HG03378 (cell line): ENCODE measurements around the gene NTM.

Experiments
- ATAC-seq: cut with Tn5 transposase; IDR thresholded peaks from one replicate; pipeline ENCODE4 v1.9.1; 2021; ENCODE audit warnings: mild to moderate bottlenecking, moderate library complexity; ENCODE audit not compliant: unreplicated experiment

Gene NTM

GRCh38 chr11:131695889-131696429 is 325.5 kb downstream of the NTM start:
- no peak for ATAC-seq

DNA sequence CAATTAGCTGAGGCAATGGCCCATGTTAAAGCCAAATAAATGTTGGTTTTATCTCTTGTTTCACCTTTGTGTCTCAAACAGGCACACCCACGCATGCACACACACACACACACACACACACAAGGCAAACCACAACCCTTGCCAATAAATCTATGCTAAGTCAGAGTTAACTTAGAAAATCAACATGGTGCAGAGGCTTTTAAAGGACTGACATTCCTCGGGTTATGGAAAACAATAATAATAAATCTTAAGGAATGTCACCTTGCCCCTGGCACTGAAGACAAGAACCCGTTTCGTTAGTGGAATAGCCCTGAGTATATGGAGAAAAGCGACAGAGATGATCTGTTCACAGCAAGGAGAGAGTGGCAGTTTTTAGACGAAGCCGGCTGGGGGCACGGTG is 326.3 kb downstream of the NTM start:
- no peak for ATAC-seq

GRCh38 chr11:131703311-131703710 is 332.9 kb downstream of the NTM start:
- ATAC-seq = no peak

DNA sequence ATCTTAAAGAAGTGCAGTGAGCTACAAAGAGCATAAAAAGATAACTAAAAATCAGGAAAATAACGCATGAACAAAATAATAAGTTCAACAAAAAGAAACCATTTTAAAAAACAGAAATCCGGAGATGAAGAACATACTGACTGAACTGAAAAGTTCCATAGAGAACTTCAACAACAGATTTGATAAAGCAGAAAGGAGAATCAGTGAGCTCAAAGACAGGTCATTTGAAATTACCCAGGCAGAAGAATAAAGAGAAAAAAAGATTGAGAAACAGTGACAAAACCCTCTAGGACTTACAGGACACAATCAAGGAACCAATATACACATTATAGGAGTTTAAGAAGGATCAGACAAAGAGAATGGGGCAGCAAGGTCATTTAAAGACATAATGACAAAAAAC is 334.3 kb downstream of the NTM start:
- ATAC-seq = no peak

DNA sequence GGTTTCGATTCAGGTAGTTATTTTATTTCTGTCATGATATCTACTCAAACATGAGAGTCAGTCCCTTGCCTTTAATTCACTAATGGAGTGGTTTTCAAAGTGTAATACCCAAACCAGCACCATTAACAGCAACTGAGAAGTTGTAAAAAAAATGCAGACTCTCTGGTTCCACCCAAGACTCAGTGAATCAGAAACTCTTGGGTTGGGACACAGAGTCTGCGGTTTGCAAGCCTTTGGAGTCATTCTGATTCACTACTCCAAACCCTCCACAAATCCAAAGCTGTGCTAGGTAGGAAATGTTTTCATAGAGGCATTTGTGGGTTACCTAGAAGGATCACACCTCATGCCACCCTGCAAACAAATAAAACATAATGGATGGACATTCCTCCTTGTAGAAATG is 340.1 kb downstream of the NTM start:
- ATAC-seq = no peak

GRCh38 chr11:131712897-131713296 is 342.5 kb downstream of the NTM start:
- ATAC-seq = no peak

DNA sequence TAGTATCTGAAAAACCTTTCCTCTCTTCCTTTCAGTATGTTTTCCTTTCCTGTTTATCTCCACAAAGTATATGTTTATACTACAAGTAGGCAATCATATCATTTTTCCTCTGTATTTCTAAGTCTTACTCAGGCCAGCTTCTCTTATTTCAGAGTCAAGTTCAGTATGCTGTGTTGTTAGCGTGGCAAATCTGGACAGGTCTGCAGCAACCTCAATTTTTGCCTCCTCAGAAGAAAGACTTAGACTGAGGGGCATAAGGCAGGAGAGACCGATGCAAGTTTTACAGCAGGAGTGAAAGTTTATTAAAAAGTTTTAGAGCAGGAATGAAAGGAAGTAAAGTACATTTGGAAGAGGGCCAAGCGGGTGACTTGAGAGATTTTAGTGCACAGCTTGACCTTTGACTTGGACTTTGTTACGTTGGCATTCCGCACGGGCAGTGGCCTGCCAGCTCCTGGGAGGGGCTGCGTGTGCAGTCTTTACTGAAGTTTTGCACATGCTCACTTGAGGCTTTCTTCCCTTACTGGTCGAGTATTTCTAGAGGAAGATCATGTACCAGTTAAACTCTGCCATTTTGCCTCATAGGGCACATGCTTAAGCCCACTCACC is 343.2 kb downstream of the NTM start:
- ATAC-seq = no peak

GRCh38 chr11:131717616-131718015 is 347.2 kb downstream of the NTM start:
- no peak for ATAC-seq

GRCh38 chr11:131723088-131723487 is 352.7 kb downstream of the NTM start:
- no peak for ATAC-seq

- ATAC-seq = no peak
Observed at GRCh38 chr11:131724436-131724975, 354.1 kb downstream of the NTM start.

DNA sequence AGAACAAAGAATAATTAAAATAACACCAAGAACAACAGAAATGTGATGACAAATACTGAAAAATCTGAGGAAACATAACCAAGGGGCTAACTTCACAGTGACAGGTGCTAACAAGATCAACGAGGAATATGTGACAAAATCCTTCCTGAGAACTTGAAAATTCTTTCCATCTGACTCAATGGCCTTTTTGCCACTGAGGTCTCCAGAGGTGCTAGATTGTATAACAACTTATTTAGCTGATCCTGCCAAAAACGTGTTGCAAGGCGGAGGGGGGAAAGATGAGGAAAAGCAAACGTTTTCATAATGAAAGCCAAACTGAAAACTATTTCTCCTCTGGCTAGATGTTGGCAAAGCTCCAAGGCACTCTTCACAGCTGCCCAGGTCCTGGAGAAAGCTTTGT is 364.5 kb downstream of the NTM start:
- no peak for ATAC-seq

GRCh38 chr11:131737357-131737756 is 366.9 kb downstream of the NTM start:
- ATAC-seq = no peak

GRCh38 chr11:131739243-131739882 is 368.9 kb downstream of the NTM start:
- no peak for ATAC-seq

DNA sequence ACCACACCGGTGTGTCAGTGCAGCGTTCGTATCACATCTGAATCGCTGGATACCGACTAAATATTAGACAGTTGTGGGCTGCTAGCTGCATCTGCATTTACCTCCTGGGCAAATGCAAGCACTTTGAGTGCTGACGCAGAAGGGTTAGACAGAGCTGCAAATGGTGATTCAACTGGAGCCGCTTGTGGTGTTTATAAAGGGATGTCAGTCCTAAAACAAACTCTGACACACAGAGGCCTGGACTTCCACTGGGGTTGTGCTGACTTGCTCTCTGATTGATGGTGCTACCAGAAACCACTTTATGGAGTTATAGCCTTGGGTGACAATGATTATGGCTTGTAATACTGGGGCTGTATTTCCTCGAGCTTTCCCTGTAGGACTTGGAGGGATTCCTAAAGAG is 374.4 kb downstream of the NTM start:
- ATAC-seq = no peak

GRCh38 chr11:131745405-131745804 is 375.0 kb downstream of the NTM start:
- ATAC-seq = no peak

DNA sequence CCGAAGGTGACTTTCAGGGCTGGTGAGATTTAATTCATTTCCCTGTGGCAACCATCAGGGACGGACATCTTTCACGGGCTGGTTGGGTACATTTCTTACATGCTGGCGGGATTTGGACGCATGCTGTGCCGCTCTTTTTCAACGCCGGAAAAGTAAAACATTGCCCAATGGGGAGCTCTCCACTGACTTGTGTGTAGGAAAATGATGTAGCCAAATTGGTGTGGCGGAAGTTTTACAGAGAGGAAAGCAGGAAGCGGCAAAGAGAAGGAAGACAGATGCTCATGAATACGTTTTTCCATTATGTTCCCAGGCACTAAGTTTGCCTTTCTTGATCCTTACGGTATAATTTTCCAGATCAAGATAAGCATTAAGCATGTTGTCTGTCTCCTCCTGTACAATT is 375.8 kb downstream of the NTM start:
- ATAC-seq = no peak

GRCh38 chr11:131748151-131749050 is 378.0 kb downstream of the NTM start:
- peak; percentile 84 for ATAC-seq

- ATAC-seq = no peak
Observed at GRCh38 chr11:131749101-131749500, 378.7 kb downstream of the NTM start.

DNA sequence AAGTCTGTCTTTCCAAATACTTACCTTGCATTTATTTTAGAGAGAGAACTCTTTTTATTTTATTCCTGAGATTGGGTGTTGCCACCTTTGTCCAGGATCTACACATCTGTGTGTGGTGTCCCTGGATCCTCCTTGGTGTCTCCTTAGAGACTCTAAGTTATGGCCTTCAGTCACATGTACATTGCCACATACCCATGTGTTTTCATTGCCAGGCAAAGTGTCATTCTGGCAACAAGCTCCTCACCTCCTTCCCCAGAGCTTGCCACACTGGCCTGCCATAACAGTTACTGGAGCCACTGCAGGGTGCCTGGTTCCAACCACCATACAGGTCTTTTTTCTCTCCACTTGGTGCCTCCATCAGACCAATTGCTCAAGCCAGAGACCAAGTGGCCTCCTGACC is 379.7 kb downstream of the NTM start:
- ATAC-seq = no peak

- no peak for ATAC-seq
Observed at GRCh38 chr11:131750692-131751091, 380.3 kb downstream of the NTM start.

DNA sequence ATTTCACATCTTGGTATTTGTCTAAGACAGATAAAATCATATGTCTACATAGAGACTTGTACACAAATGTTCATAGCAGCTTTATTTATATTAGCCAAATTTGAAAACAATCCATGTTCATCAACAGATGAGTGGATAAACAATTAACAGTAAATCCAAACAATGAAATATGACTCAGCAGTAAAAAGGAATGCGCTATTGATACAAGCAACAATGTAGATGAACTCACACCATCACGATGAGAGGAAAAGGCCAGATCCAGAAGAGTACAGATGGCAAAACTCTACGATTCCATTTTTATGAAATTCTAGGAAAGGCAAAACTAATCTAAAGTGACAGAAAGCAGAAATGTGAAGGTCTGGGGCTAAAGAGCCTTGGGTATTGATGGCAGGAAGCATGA is 384.3 kb downstream of the NTM start:
- ATAC-seq = no peak
